Measurements from ENCODE around the gene CLSTN1.

DNA sequence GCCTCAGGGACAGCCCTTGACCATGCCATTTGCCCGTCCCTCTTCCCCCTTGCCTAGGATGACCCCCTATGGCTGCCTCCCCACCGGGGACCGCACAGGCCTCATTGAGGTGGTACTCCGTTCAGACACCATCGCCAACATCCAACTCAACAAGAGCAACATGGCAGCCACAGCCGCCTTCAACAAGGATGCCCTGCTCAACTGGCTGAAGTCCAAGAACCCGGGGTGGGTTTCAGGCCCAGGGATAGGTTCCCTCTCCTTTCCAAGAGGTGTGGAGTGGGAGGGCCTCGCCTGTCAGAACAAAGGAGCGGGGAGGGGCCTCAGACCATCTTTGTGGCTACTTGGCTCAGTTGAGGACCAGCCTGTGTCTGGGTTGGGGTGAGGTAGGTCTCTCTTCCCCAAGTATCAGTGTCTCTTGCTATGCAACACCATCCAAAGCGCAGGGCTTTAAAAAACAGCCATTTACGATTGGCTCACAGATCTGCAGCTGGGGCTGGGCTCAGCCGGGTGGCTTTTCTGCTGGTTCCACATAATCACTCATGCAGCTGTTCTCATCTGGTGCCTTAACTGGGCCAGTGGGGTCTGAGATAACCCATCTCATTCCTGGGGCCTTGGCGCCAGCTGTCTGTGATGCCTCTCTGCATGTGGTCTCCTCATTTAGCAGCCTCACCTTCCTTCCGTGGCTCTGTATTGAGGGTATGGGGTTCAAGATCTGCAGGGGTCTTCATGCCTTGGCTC lies 100.5 kb downstream of the CLSTN1 start:
- TF ChIP-seq CTCF (IDR thresholded peaks at IDR 0.05; ENCODE audit: insufficient read depth, low read length, poor library complexity, severe bottlenecking) (no peak), EZH2phosphoT487 (conservative IDR thresholded peaks at IDR 0.05; ENCODE audit: low read length) (no peak)
